ENCODE results near the gene ACOT7. TPM values are rescaled to one million over a fixed set of nuclear protein-coding genes. Genes with fewer than 3 reads are reported as not detected.

Gene ACOT7
- total and polyA plus RNA-seq, 2 donors (not counting 1 experiment from before 2014, with no cell fraction given) = 4.2 to 4.6 TPM

- Histone ChIP-seq H3K4me2 (replicated peaks; ENCODE audit: low read depth, low read length, poor library complexity, severe bottlenecking) (no peak overlapping the region), H3K27me3 (replicated peaks in 1 of 4; ENCODE audit: control extremely low read depth in 1 of 4, control insufficient read depth in 3 of 4, insufficient read depth in 4 of 4, low read length in 3 of 4) (no peaks in the 10 kb centered on the region), H3K4me3 (ENCODE audit: control extremely low read depth in 1 of 5, extremely low read depth in 1 of 5, insufficient read depth in 1 of 5, low read depth in 2 of 5, low read length in 4 of 5) (no peak overlapping the region), H3K36me3 (replicated peaks in 1 of 2; ENCODE audit: control extremely low read depth in 1 of 2, control insufficient read depth in 1 of 2, extremely low read depth in 1 of 2, insufficient read depth in 2 of 2, low read length in 1 of 2) (no peaks in the 10 kb centered on the region), H3K9ac (ENCODE audit: low read length) (no peak overlapping the region), H3K79me2 (ENCODE audit: control insufficient read depth, insufficient read depth, low read length) (no peaks in the 10 kb centered on the region), H3K9me3 (ENCODE audit: control extremely low read depth in 1 of 3, control insufficient read depth in 2 of 3, insufficient read depth in 1 of 3, low read length in 2 of 3) (no peaks in the 10 kb centered on the region), H3K27ac (ENCODE audit: low read length in 2 of 2) (no peak overlapping the region), H3K4me1 (ENCODE audit: control insufficient read depth in 2 of 2, insufficient read depth in 2 of 2, low read length in 2 of 2) (no peaks in the 10 kb centered on the region), H4K20me1 (ENCODE audit: control insufficient read depth, insufficient read depth, low read length, poor library complexity, severe bottlenecking) (no peaks in the 10 kb centered on the region), H2AFZ (ENCODE audit: insufficient read depth, low read depth, low read length, poor library complexity, severe bottlenecking) (no peak overlapping the region)
- TF ChIP-seq EZH2 (IDR thresholded peaks at IDR 0.05; ENCODE audit: borderline replicate concordance, insufficient read depth, low read depth, low read length, poor library complexity, severe bottlenecking) (no peak), CTCF (IDR thresholded peaks at IDR 0.05) (no peak)
- CTCF ChIA-PET = no interaction called here
- POLR2A ChIA-PET = no interaction called here
- no peaks in the 10 kb centered on the region for H3K4me1 Mint-ChIP-seq
- 89% methylated on average over 12 of the region's 12 CpGs for WGBS (ENCODE audit: insufficient coverage)
- ATAC-seq (ENCODE audit: low read depth) (no peak), DNase-seq (no peak)
- H3K4me3 Mint-ChIP-seq = no peak overlapping the region
- H3K27ac Mint-ChIP-seq = no peak overlapping the region
- H3K9me3 Mint-ChIP-seq (ENCODE audit: insufficient read depth) = no peaks in the 10 kb centered on the region
- H3K27me3 Mint-ChIP-seq = no peaks in the 10 kb centered on the region
- intact Hi-C loops (cut with micrococcal nuclease) = no loop called here
Measured at GRCh38 chr1:6328696-6329095, 64.9 kb downstream of the ACOT7 start.

GRCh38 chr1:6328091-6328490, 65.5 kb downstream of the ACOT7 start:
- ATAC-seq (ENCODE audit: low read depth) = no peak
- Mint-ChIP-seq H3K27ac (no peak overlapping the region), H3K9me3 (ENCODE audit: insufficient read depth) (no peaks in the 10 kb centered on the region), H3K27me3 (no peaks in the 10 kb centered on the region), H3K4me3 (no peak overlapping the region), H3K4me1 (no peaks in the 10 kb centered on the region)
- H3K36me3 ChIP-seq (replicated peaks in 1 of 2; ENCODE audit: control extremely low read depth in 1 of 2, control insufficient read depth in 1 of 2, extremely low read depth in 1 of 2, insufficient read depth in 2 of 2, low read length in 1 of 2) = no peaks in the 10 kb centered on the region
- POLR2A ChIA-PET = no interaction called here
- H3K79me2 ChIP-seq (ENCODE audit: control insufficient read depth, insufficient read depth, low read length) = no peaks in the 10 kb centered on the region
- no peaks in the 10 kb centered on the region for H3K4me1 ChIP-seq (ENCODE audit: control insufficient read depth in 2 of 2, insufficient read depth in 2 of 2, low read length in 2 of 2)
- TF ChIP-seq CTCF (IDR thresholded peaks at IDR 0.05) (no peak), EZH2 (IDR thresholded peaks at IDR 0.05; ENCODE audit: borderline replicate concordance, insufficient read depth, low read depth, low read length, poor library complexity, severe bottlenecking) (no peak)
- CTCF ChIA-PET = no interaction called here
- no peak overlapping the region for H3K9ac ChIP-seq (ENCODE audit: low read length)
- intact Hi-C loops (cut with micrococcal nuclease) = no loop called here
- H3K9me3 ChIP-seq (ENCODE audit: control extremely low read depth in 1 of 3, control insufficient read depth in 2 of 3, insufficient read depth in 1 of 3, low read length in 2 of 3) = no peaks in the 10 kb centered on the region
- no peaks in the 10 kb centered on the region for H3K27me3 ChIP-seq (replicated peaks in 1 of 4; ENCODE audit: control extremely low read depth in 1 of 4, control insufficient read depth in 3 of 4, insufficient read depth in 4 of 4, low read length in 3 of 4)
- WGBS (ENCODE audit: insufficient coverage) = 89% methylated on average over 4 of the region's 5 CpGs
- H3K4me3 ChIP-seq (ENCODE audit: control extremely low read depth in 1 of 5, extremely low read depth in 1 of 5, insufficient read depth in 1 of 5, low read depth in 2 of 5, low read length in 4 of 5) = no peak overlapping the region
- DNase-seq = no peak
- no peak overlapping the region for H3K4me2 ChIP-seq (replicated peaks; ENCODE audit: low read depth, low read length, poor library complexity, severe bottlenecking)
- no peaks in the 10 kb centered on the region for H4K20me1 ChIP-seq (ENCODE audit: control insufficient read depth, insufficient read depth, low read length, poor library complexity, severe bottlenecking)
- H2AFZ ChIP-seq (ENCODE audit: insufficient read depth, low read depth, low read length, poor library complexity, severe bottlenecking) = no peak overlapping the region
- H3K27ac ChIP-seq (ENCODE audit: low read length in 2 of 2) = no peak overlapping the region
